ENCODE measurements around the gene MRGPRX4.
"Not testable (repeated sequence)": the region's sequence is repeated elsewhere in the genome, so short reads cannot be mapped to it uniquely, and the experiment has no call there.

GRCh38 chr11:18189476-18190245 lies 17.0 kb downstream of the MRGPRX4 start:
- not testable (repeated sequence) for TF ChIP-seq CTCF (IDR thresholded peaks at IDR 0.05; ENCODE audit: insufficient read depth, low read depth, low read length); EZH2 (IDR thresholded peaks at IDR 0.05; ENCODE audit: insufficient read depth, low read length)

Measured in astrocyte (in vitro differentiated cells and primary cell).